Ishikawa (cell line): Measurements from ENCODE around the gene S100A8.

Experiments used
- EGR1 ChIP-seq: IDR thresholded peaks from 2 replicates; pipeline ENCODE4 v1.6.1; 2012
- TAF1 ChIP-seq: IDR thresholded peaks from 2 replicates; pipeline ENCODE4 v1.6.1; 2012; ENCODE audit warnings: low read depth, mild to moderate bottlenecking
- TCF12 ChIP-seq: IDR thresholded peaks from 2 replicates; pipeline ENCODE4 v1.6.1; 2012; ENCODE audit warnings: low read depth
- TF ChIP-seq, protein P1 (sequence below): IDR thresholded peaks from 2 replicates; pipeline ENCODE4 v1.6.1; 2012; ENCODE audit warnings: low read depth, mild to moderate bottlenecking

DNA sequence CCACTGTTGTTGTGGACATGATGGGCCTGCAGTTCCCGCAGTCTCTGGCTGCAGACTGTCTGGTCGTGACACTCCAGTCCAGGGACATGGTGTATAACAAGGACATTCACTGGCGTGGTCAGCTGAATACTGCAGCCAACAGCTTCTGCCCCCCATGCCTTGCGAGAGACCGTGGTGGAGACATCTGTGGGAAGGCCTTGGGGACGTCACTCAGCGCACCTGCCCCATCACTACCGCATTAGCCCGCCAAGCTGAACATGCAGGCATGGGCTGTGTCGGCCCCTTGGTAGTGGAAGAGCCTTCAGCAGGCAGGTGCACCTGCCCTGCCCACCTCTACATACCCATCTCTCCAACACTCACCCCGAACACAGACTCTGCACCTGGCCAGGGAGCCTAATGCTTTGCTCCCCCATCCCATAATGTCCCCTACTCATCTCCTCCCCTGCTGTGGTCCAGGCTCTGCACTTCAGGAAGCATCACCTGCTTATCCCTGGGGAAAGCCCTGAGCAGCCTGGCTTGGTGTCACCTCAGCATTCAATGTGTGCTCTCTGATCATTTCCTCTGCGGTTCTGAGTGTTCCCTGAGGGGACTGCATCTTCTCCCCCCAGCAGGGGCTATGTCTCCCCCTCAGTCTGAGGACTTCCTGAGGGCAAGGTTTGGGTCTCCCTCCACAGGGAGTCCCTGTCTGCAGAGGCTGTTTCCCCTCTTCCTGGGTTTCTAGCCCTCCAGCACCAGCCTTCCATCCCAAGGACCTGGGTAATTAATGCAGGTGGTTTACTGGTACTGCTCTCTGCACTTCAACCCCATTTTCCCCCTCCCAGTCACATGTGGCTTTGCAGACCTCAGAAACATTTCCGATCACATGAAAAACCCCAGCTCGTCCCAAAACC, 45.4 kb downstream of the S100A8 start:
- TF ChIP-seq TCF12 (no peak), TAF1 (no peak), EGR1 (no peak)
- TF ChIP-seq, protein P1, sequence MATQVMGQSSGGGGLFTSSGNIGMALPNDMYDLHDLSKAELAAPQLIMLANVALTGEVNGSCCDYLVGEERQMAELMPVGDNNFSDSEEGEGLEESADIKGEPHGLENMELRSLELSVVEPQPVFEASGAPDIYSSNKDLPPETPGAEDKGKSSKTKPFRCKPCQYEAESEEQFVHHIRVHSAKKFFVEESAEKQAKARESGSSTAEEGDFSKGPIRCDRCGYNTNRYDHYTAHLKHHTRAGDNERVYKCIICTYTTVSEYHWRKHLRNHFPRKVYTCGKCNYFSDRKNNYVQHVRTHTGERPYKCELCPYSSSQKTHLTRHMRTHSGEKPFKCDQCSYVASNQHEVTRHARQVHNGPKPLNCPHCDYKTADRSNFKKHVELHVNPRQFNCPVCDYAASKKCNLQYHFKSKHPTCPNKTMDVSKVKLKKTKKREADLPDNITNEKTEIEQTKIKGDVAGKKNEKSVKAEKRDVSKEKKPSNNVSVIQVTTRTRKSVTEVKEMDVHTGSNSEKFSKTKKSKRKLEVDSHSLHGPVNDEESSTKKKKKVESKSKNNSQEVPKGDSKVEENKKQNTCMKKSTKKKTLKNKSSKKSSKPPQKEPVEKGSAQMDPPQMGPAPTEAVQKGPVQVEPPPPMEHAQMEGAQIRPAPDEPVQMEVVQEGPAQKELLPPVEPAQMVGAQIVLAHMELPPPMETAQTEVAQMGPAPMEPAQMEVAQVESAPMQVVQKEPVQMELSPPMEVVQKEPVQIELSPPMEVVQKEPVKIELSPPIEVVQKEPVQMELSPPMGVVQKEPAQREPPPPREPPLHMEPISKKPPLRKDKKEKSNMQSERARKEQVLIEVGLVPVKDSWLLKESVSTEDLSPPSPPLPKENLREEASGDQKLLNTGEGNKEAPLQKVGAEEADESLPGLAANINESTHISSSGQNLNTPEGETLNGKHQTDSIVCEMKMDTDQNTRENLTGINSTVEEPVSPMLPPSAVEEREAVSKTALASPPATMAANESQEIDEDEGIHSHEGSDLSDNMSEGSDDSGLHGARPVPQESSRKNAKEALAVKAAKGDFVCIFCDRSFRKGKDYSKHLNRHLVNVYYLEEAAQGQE: no peak
